GM15510 (cell line): Measurements from ENCODE around the gene SLC22A23.

Experiments used
- POLR2A ChIP-seq: IDR thresholded peaks from 3 replicates; pipeline ENCODE4 v1.6.1; 2011; ENCODE audit warnings: borderline replicate concordance; ENCODE audit not compliant: insufficient read length; ENCODE audit errors: extremely low read depth

The SLC22A23 gene

DNA sequence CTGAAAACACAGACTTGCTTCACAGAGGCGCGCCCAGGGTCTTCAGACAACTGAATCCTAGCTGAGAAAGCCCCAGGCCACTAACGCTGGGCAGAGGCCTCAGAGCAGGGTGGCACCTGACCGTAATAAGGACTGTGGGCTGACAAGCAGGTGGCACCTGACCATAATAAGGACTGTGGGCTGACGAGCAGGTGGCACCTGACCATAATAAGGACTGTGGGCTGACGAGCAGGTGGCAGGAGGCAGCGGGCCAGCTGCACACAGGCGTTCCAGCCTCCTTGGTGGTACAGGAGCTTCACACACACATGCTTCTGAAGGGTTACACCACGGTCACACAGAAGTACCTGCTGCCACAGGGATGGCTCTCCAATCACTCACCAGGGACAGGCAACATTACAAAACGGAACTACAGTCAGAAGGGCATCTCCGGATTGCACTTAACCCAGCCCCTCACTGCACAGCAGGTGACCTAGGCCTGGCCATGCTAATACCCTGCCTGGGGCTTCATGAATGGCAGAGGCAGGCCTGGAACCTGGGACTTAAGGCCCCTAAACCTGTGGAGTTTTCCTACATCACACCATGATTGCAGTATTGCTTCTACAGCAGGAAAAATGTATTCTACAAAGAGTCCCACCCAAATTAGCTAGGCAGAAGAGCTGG is 147.3 kb downstream of the SLC22A23 start:
- no peak for TF ChIP-seq POLR2A

DNA sequence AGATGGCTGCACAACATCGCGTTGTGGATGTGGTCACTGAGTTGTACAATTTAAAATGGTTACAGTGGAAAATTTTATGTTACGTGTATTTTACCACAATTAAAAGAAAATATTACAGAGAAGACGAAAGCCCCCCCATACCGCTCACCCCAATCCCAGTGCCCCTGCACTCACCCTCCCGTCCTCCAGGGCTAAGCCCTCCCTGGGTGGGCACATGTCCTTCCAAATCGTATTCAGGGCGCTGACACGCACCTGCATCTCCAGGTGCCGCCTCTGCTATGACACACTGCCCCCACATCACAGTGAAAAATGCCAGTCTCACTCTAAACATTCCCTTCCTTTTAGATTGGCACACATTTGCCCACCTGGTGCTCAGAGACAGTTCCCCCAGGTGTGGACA is 148.7 kb downstream of the SLC22A23 start:
- TF ChIP-seq POLR2A, result no peak

DNA sequence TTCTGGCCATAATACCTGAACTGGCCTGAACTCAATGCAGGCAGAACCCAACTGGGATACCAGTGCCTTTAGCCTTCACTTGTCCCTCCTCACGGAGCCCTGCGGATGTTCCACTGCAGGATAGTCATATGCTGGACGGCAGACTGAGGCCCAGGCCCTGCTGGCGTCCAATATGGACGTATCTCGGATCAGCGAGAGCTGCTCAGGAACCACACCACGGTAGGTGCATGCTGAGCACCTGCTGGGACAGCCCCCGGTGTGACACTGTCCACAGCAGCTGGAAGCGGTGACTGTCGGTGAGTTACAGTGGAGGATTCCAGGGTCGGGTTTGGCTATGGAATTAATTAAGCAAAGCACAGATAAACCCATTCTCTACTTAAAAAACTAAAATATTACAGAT is 149.4 kb downstream of the SLC22A23 start:
- TF ChIP-seq POLR2A, result no peak

DNA sequence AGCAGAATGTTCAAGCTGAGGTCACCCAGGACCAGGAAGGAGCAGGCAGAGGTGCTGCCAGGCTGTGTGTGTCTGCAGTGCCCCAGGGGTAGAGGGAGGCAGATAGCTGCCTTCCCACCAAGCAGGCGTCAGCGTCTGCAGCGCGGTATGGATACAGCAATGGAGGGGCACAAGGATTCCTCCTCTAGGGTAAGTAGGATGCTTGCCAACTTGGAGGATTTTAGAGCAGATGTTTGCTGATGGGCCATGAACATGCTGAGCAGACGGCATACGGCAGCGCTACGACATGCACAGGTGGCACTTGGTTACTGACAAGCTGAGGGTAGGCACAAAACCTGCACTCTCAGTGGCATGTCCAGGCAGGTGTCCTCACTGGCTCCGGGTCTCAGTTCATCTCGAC is 150.0 kb downstream of the SLC22A23 start:
- TF ChIP-seq POLR2A, result no peak

DNA sequence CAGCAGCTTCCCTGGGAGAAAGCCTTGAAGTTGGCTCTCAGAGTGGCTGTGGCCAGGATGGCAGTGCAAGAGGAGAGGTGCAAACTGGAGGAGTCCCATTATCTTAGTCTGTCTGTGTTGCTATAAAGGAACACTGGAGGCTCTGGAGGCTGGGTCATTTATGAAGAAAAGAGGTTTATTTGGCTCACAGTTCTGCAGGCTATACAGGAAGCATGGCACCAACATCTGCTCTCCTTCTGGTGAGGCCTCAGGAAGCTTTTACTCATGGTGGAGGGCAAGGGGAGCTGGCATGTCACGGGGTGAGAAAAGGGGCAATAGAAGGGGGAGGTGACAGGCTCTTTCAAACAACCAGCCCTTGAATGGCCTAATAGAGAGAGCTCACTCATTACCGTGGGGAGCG is 151.0 kb downstream of the SLC22A23 start:
- TF ChIP-seq POLR2A, result no peak

DNA sequence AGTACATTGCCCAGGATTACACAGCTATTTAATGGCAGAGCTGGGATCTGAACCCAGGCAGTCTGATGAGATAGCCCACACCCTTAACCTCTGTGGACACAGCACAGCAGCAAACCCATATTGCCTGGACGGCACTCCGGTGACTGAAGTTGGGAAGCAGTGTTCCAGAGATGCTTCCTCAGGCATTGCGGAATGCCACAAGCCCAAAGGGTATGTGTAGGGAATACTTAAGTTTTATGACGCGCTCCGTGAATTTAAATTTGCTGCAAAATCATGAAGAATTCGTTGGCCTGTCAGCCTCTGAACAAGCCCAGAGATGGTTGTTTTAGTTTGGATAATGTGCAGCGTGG is 151.7 kb downstream of the SLC22A23 start:
- TF ChIP-seq POLR2A, result no peak

DNA sequence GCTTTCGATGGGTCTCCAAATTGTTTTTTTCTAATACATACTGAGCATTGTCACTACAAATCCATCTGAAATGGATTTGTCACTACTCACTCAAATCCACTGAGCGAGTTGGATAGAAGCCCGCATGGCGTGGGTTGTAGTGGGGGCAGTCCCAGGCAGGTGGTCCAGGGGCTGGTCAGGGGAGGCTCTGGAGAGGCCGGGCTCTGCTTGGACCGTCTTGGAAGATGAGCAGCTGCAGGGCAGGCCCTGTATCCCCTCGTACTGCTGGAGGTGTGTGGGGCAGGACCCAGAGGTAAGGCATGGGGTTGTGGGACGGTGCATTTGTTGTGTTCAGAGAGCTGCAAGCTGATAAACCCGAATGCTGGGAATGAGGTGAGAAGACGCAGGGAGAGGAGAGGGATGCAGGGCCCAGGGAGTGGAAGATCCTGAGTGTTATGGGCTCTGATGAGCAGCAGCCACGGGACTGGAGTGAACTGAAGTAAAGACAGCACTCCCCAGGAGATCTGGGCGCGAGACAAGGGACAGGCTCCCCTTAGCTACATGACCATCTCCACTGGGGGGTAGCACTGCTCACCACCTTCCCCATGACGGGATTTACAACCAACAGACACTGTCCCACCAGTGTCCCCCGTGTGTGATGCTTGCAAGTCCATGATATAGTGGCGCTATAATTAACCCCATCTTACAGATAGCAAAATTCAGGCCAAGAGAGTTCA is 152.2 kb downstream of the SLC22A23 start:
- TF ChIP-seq POLR2A, result no peak

DNA sequence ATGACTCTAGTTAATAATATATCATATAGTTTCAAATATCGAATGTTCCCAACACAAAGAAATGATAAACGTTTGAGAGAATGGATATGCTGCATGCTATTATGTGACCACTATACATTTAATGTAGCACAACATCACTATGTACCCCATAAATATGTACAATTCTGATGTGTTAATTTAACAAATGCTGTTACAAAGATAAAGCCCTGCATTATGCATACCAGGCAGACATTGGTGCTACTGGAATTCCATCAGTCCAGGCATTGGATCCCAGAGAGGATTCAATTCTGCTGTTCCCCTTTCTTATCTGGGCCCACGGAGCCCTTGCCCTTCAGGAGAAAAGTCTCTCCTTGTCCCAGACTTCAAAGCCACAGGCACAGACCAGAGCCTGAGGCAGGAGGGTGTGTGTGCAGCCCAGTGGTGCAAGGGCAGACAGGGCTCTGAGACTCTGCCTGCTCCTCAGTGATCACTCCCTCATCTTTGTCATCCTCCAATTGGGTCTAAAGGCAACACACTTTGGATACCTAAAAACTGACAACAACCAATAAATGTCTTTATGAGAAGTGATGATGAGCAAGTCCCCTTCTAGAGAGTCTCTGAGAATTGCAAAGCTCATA is 152.9 kb downstream of the SLC22A23 start:
- TF ChIP-seq POLR2A, result no peak

DNA sequence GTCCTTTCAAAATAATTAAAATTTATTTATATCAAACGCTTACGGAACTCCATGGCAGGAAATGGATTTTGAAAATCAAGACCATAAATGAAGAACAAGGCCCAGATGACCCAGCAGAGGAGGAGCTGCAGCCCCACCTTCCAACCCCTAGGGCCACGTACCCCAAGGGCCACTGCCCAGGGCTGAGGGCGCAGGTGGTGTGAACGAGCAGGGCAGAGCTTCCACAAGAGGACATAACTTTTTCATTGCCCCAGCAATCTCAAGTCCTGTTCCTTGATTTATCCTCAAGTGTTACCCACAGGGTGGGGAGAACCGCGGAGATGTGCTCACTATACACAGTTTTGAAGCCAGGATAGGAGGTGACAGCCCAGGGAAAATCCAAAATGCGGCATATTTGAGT is 155.3 kb downstream of the SLC22A23 start:
- TF ChIP-seq POLR2A, result no peak

DNA sequence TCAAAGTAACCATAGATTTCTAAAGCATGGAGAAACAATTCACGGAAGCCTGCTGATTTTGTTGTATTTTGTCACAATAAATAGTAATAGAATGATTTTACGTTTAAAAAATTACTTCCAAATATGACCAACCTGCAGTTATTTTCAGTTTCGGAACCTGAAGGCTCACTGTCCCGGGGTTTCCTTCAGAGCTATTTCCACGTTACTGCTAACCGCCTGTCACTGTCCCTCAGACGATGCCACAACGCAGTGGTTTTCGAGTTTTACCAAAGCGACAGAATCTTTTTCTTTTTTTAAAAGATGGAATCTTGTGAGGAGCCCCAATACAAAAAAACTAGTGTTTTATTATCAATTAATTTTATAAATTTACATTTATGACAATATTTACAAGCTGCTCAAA is 157.6 kb downstream of the SLC22A23 start:
- no peak for TF ChIP-seq POLR2A

DNA sequence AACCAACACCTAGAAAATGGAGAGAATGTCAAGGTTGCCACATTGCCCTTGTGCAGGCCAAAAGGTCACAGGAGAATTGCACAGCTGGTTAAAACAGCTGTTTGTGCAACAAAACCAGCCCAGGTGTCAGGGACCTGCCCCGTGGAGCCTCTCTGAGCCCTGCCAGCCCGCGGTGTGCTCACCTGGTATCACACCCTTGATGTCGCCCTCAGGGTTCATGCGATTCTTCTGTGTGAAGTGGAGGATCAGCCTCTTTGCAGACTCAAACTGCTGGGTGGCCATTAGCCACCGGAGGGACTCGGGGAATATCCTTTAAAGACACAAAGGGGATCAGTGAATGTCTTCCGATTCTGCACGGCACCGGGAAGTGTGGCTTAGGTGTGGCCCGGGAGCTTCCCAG is 158.9 kb downstream of the SLC22A23 start:
- no peak for TF ChIP-seq POLR2A

DNA sequence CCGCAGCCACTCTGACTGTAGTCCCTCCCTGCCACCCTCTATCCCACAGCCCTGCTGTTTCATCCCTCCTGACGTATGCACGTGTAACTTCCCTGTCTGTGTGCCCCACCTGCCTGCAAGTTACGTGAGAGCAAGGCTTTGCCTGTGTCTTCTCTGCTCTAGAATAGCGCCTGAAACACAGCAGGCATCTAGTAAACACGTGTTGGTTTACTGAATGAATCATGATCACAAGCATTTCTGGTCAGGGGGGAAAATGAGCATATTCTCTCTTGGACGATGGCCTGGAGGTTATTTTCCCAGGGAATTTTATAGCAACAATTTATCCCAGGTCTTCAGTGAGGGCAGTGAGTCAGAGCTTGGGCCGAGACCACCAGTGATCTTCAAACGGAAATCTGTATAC is 159.8 kb downstream of the SLC22A23 start:
- no peak for TF ChIP-seq POLR2A

DNA sequence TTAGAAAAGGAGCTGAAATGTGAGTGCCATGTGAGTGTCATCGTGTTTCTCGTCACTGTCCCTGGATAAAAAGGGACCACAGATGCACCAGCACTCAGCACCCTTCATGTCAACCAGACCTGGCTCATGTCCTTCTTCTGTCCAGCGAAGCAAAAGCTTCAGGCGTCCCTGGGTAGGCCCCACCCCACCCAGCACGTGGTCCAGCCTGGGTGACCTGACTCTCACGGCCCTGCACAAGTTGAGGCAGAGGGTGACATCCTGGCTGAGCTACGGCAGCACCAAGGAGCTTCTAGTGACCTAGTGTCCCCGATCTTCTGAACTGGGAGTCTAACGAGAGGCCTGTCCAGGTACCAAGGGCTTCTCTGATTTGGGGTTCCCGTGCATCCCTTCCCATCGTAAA is 160.3 kb downstream of the SLC22A23 start:
- TF ChIP-seq POLR2A, result no peak

DNA sequence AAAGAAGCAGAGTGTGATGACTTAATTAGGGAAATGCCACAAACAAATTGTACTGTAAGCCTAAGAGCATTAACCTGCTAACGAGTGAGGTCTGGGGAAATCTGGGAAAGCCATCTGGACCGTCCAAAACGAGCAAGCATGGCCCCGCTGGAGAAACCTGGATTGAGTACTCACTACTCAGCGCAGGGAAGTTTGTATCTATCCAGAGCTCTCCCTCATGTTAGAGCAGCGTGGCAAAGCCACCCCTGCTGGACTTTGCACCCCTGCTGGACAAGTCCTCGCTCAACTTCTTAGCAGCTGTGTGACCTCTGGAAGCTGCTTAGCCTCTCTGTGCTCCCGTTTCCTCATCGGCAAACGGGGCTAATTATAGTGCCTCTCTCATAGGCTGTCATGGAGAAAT is 160.8 kb downstream of the SLC22A23 start:
- TF ChIP-seq POLR2A, result no peak

DNA sequence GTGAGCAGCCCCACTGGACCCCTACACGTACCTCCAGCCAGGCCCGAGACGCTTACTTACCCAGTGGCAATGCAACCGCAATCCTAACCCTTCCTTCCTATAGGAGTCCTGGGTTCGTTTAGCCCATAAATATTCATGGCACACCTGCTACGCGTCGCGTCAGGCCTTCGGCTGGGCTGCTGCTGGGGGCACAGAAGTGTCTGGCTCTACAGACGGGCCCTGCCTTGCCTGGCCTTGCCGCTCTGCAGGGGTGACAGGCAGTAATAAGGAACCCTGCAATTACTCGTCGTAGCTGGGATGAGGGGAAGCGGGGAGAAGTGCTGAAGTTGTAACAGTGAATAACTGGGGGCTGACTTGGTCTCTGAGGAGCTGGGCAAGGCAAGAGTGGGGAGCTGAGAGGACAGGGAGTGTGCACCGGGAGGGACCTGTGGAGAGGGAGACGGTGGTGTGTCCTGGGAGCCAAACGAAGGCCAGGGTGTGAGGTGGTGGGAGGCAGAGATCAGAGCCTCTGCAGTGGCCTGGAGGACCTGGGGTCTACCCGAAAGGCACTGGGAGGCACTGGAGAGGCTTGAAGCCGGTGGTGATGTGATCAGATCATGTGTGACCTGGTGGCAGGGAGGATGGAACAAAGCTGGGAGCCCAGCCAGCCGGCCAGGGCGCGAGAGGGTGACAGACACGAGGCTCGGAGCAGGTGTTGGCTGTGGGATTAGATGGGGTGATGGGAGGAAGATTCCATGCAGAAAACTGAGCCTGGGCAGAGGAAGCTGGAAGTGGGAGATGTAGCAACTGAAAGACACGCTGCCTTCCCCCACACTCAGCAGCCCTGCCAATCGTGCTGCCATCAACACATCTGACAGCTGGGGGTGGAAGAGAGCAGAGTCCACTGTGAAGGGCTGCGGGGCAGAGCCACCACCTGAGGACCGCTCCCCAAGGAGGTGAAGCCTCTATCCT is 161.7 kb downstream of the SLC22A23 start:
- TF ChIP-seq POLR2A, result no peak
